BJ (cell line): ENCODE data around the gene ONECUT3. TPM values are rescaled to one million over a fixed set of nuclear protein-coding genes. Genes with fewer than 3 reads are reported as not detected.

ENCODE experiments used
- CTCF ChIA-PET: fragments of 350-600 bp; formaldehyde crosslinking; extraction: SDS; loops from one replicate; lab custom pipeline; 2021; ENCODE audit warnings: antibody characterized with exemption, inconsistent platforms; lab: Yijun Ruan, JAX
- POLR2A ChIA-PET: fragments of 300-600 bp; sonication (Branson Sonifier 250); formaldehyde crosslinking; extraction: SDS; loops from one replicate; lab custom pipeline; 2021; ENCODE audit warnings: antibody characterized with exemption; lab: Charles Lee
- DNase-seq: peaks from one replicate; pipeline ENCODE4 v3.0.0-alpha.2; 2011; ENCODE audit warnings: low read depth
- H3K27me3 ChIP-seq: 2 replicates; pipeline ENCODE4 v1.6.0; 2011; ENCODE audit warnings: low read length; ENCODE audit not compliant: control insufficient read depth, insufficient read depth
- H3K36me3 ChIP-seq: 2 replicates; pipeline ENCODE4 v1.5.1; 2011; ENCODE audit warnings: low read length; ENCODE audit not compliant: control insufficient read depth, insufficient read depth
- H3K4me3 ChIP-seq: 2 replicates; pipeline ENCODE4 v1.5.1; 2011; ENCODE audit warnings: low read depth, mild to moderate bottlenecking, control low read depth, low read length
- CTCF ChIP-seq: IDR thresholded peaks from 2 replicates; pipeline ENCODE4 v1.5.1; 2011; ENCODE audit warnings: low read depth, mild to moderate bottlenecking, control low read depth, inconsistent platforms, low read length, moderate library complexity; ENCODE audit not compliant: insufficient read depth
- polyA plus RNA-seq: library from polyadenylated mRNA; depleted of rRNA; stranded (reverse); fragments of >200 nt; gene quantifications from 2 replicates; pipeline ENCODE4 v1.2.3, GENCODE V29; 2011

ONECUT3 gene
- polyA plus RNA-seq, 1 experiment = not detected

DNA sequence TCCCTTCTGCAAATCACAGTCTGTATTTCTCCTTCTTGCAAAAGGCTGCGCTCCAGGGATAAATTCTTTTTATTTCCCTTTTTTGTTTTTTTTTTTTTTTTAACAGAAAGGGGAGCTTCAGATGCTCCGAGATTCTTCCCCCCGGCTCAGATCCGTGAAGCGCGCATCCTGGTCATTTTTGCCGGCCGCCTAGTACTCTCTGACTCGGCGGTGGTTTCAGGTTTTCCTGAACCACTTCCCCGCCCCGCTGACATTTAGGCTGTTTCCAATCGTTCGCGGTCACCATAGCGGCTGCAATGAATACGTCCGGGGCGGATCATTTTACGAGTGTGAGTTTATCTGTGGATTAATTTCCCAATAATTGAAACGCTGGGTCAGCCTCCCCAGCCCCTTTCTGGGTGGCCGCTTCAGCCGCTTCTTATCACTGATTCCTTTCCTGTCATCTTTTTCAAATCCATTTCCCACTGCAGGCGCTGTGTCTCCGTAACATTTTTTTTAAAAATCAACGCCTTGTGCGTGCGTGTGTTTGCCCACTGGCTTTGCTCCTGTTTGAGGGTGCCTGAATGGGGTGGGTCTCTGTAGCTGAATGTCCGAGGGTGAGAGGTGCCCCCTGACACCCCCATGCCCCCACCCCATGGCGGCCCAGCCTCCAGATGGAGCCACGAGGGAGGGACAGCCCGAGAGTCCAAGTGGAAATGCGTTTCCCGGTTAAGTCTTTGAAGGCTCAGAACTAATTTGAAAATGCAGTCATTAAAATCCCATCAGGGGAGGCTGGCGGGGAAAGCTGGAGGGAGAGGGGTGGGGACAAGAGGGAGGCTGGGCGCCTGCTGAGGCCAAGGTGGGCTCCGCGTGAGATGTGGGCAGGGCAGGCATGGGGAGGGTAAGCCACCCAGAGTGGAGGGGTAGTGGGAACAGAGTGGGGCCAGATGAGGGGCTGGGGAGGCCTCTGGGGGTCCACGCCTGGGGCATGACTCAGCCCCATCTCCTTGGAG, 10.6 kb downstream of the ONECUT3 start:
- no peak for DNase-seq
- peaks cover 67% of the 10 kb centered on the region for H3K27me3 ChIP-seq
- POLR2A ChIA-PET = no interaction called here

DNA sequence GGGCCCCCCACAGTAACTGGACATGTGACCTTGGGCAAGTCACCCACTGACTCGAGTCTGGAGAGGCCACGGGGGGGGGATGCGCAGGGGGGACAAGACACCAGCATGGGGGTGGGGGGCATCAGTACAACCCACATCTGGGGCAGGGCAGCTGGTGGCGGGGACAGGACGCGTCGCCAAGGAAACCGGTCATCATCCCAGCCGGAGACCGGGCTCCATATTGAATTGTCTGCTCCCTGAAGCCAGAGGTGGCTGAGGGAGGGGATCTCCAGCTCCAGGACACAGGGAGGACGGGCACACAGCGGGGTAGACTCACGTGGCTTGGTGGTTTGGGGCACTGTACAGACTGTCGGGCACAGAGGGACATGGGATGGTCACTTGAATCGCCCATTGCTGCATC, 11.4 kb downstream of the ONECUT3 start:
- Histone ChIP-seq H3K27me3 (peaks cover 59% of the 10 kb centered on the region), H3K4me3 (no peak overlapping the region), H3K36me3 (no peaks in the 10 kb centered on the region)
- ChIA-PET CTCF (interaction anchor here (0.6 to 5.8 kb wide), 8 partner anchors 13 to 218 kb away, joined by 3 to 87 read pairs (median 4); no protein-coding TSS in a partner anchor), POLR2A (no interaction called here)
- no peak for TF ChIP-seq CTCF
- no peak for DNase-seq

More for the DNA sequence above, 10.6 kb downstream of the ONECUT3 start:
- CTCF ChIA-PET = interaction anchor here (0.8 to 5.8 kb wide), 2 partner anchors 33 to 91 kb away, joined by 3 to 87 read pairs; no protein-coding TSS in a partner anchor
- Histone ChIP-seq H3K4me3 (no peak overlapping the region), H3K36me3 (no peaks in the 10 kb centered on the region)
- TF ChIP-seq CTCF = no peak

- Histone ChIP-seq H3K4me3 (no peak overlapping the region), H3K27me3 (peaks cover 53% of the 10 kb centered on the region), H3K36me3 (no peaks in the 10 kb centered on the region)
- POLR2A ChIA-PET = no interaction called here
- DNase-seq = no peak
- no peak for TF ChIP-seq CTCF
- CTCF ChIA-PET = interaction anchor here (0.6 to 5.8 kb wide), 9 partner anchors 12 to 219 kb away, joined by 3 to 87 read pairs (median 5); no protein-coding TSS in a partner anchor
Observed at GRCh38 chr19:1765232-1765903, 12.1 kb downstream of the ONECUT3 start.

DNA sequence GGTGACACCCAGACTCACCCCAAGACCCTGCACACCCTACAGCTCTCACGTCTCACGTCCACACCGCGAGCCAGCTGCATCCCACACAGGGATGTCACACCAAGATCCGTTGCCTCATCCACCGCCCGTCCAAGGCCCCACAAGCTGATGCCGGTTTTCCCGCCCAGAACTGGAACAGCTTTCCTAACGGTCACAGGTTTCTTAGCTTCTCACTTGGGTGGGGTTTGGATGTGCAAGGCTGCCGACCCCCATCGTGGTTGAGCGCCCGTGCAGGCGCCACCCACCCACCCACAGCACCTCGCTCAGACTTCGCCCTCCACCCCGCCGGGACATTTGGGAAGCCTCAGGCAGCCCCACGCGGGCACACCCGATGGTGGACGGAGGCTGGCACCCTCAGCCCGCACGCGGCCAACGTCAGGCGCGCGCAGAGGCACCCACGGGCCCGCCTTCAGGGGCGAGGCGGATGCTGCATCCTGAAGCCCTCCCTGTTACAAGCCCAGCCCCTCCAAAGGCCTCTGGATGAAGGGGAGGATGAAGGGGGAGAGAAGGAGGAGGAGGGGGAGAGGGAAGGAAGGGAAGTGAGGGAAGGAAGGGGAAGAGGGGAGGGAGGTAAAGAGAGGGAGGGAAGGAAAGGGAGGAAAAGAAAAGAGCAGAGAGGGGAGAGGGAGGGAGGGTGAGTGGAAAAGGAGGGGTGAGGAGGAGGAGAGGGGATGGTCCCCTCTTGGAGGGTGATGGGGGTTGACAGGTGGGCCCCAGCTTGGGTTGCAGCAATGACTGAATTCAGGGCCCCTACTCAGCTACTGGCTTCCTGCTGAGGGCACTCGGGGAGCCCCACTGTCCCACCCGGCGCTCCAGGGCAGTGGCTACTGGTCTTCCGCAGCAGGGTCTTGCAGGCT, 12.8 kb downstream of the ONECUT3 start:
- no peak for DNase-seq
- no peak for TF ChIP-seq CTCF
- Histone ChIP-seq H3K4me3 (no peak overlapping the region), H3K27me3 (peaks cover 48% of the 10 kb centered on the region), H3K36me3 (no peaks in the 10 kb centered on the region)
- ChIA-PET POLR2A (no interaction called here), CTCF (interaction anchor here (0.6 to 5.8 kb wide), 23 partner anchors 15 to 257 kb away, joined by 3 to 87 read pairs (median 4); no protein-coding TSS in a partner anchor)
